Measurements from ENCODE around the gene NDRG4. TPM values are rescaled to one million over a fixed set of nuclear protein-coding genes. Genes with fewer than 3 reads are reported as not detected.

NDRG4 gene
- total and polyA plus RNA-seq, 2 donors (not counting 3 experiments of a cell fraction or from before 2014, with no cell fraction given): 35.8 to 74.3 TPM

GRCh38 chr16:58474296-58474695, 25.6 kb upstream of the NDRG4 start:
- Histone ChIP-seq H3K9me1 (replicated peaks; ENCODE audit: control insufficient read depth, extremely low read depth, insufficient read depth, low read length) (no peaks in the 10 kb centered on the region), H3K9ac (replicated peaks; ENCODE audit: extremely low read depth, insufficient read depth, low read length) (no peak overlapping the region), H3K79me2 (ENCODE audit: control insufficient read depth, insufficient read depth, low read length) (no peaks in the 10 kb centered on the region), H3K4me2 (ENCODE audit: insufficient read depth, low read length) (no peak overlapping the region), H3K4me3 (replicated peaks in 1 of 3; ENCODE audit: insufficient read depth in 1 of 3, low read depth in 1 of 3, low read length in 3 of 3) (no peak overlapping the region), H3K27ac (ENCODE audit: insufficient read depth, low read depth, low read length) (no peak overlapping the region), H3K9me3 (replicated peaks; ENCODE audit: control insufficient read depth, insufficient read depth, low read length) (no peaks in the 10 kb centered on the region), H3K36me3 (ENCODE audit: control insufficient read depth in 2 of 2, extremely low read depth in 1 of 2, insufficient read depth in 2 of 2, low read length in 2 of 2) (no peaks in the 10 kb centered on the region), H3K27me3 (ENCODE audit: control insufficient read depth in 2 of 2, insufficient read depth in 2 of 2, low read length in 2 of 2) (no peaks in the 10 kb centered on the region), H2AFZ (ENCODE audit: low read depth, low read length) (peak overlapping the region; percentile 87), H4K20me1 (replicated peaks; ENCODE audit: control insufficient read depth, extremely low read depth, insufficient read depth, low read length) (no peaks in the 10 kb centered on the region), H3K4me1 (ENCODE audit: control insufficient read depth, extremely low read depth, insufficient read depth, low read length) (peaks cover 12% of the 10 kb centered on the region)
- dilution Hi-C loops (cut with MboI; ENCODE audit: extremely low pct_ligation_motif_present, low sequenced_read_pairs): no loop called here
- TF ChIP-seq MYC (IDR thresholded peaks at IDR 0.05; ENCODE audit: low read depth, low read length) (no peak), EZH2 (IDR thresholded peaks at IDR 0.05; ENCODE audit: borderline replicate concordance, low read depth, low read length, severe bottlenecking) (no peak), GATA2 (IDR thresholded peaks at IDR 0.05; ENCODE audit: insufficient read depth, insufficient read length, low read depth, low read length) (no peak), JUN (IDR thresholded peaks at IDR 0.05; ENCODE audit: borderline replicate concordance, insufficient read depth, insufficient read length, low read depth) (no peak), FOS (IDR thresholded peaks at IDR 0.05; ENCODE audit: borderline replicate concordance, insufficient read depth, low read length) (no peak), MAX (IDR thresholded peaks at IDR 0.05; ENCODE audit: insufficient read depth, insufficient read length) (no peak), CTCF (IDR thresholded peaks at IDR 0.05; ENCODE audit: extremely low read depth in 1 of 2, insufficient read depth in 1 of 2, low read depth in 1 of 2, low read length in 2 of 2) (no peak), POLR2AphosphoS5 (IDR thresholded peaks at IDR 0.05; ENCODE audit: insufficient read depth, low read depth, low read length) (no peak), POLR2A (IDR thresholded peaks at IDR 0.05; ENCODE audit: low read depth, low read length) (no peak)
- ChIA-PET POLR2A (no interaction called here), CTCF (interaction anchor here (0.9 to 6.3 kb wide), 3 partner anchors 10 to 136 kb away, joined by 3 to 30 read pairs (median 13); no protein-coding TSS in a partner anchor)
- intact Hi-C loops (cut with micrococcal nuclease): no loop called here
- BruUV-seq (replicated peaks): no TSS peak
- FAIRE-seq: no peak
- DNase-seq (ENCODE audit: low read depth, low spot score): peak; percentile 43

Measured in endothelial cell of umbilical vein (primary cell).